HEK293T (cell line): ENCODE data around the gene SLC22A16.

ENCODE experiments used
- BHLHE40 ChIP-seq: fragments of 450-650 bp; IDR thresholded peaks from 2 replicates; pipeline ENCODE4 v1.6.1; 2016; ENCODE audit warnings: mild to moderate bottlenecking, moderate library complexity, borderline replicate concordance
- ELF4 ChIP-seq: fragments of 450-650 bp; IDR thresholded peaks from 2 replicates; pipeline ENCODE4 v1.6.1; 2017; ENCODE audit warnings: antibody characterized with exemption
- FOXK2 ChIP-seq: fragments of 450-650 bp; IDR thresholded peaks from 2 replicates; pipeline ENCODE4 v1.6.1; 2016; ENCODE audit warnings: mild to moderate bottlenecking
- FOXM1 ChIP-seq: fragments of 450-650 bp; IDR thresholded peaks from 2 replicates; pipeline ENCODE4 v1.6.1; 2017; ENCODE audit warnings: mild to moderate bottlenecking, borderline replicate concordance
- LEF1 ChIP-seq: fragments of 450-650 bp; IDR thresholded peaks from 2 replicates; pipeline ENCODE4 v1.6.1; 2017; ENCODE audit warnings: mild to moderate bottlenecking, borderline replicate concordance
- SP1 ChIP-seq: fragments of 450-650 bp; IDR thresholded peaks from 2 replicates; pipeline ENCODE4 v1.6.1; 2017
- ZNF384 ChIP-seq: fragments of 450-650 bp; IDR thresholded peaks from 2 replicates; pipeline ENCODE4 v1.6.1; 2016

GRCh38 chr6:110486756-110487155 lies 10.3 kb upstream of the SLC22A16 start:
- TF ChIP-seq LEF1, result no peak
- TF ChIP-seq ELF4, result no peak
- TF ChIP-seq FOXM1, result no peak
- TF ChIP-seq SP1, result no peak
- no peak for TF ChIP-seq ZNF384
- TF ChIP-seq FOXK2, result no peak
- TF ChIP-seq BHLHE40, result no peak
